ENCODE results near the gene TYW5. TPM values are rescaled to one million over a fixed set of nuclear protein-coding genes. Genes with fewer than 3 reads are reported as not detected.

TYW5 gene
- polyA plus RNA-seq, 1 donor, result 13.0 TPM

GRCh38 chr2:199951023-199951422 lies 4.3 kb downstream of the TYW5 start:
- Histone ChIP-seq H3K9me3 (ENCODE audit: control insufficient read depth, low read depth, low read length) (no peaks in the 10 kb centered on the region), H3K4me1 (ENCODE audit: control insufficient read depth, insufficient read depth, low read length) (no peaks in the 10 kb centered on the region), H3K27ac (ENCODE audit: low read length) (no peak overlapping the region), H3K27me3 (ENCODE audit: control insufficient read depth, insufficient read depth, low read length) (no peaks in the 10 kb centered on the region), H3K4me3 (ENCODE audit: low read length) (no peak overlapping the region), H3K36me3 (ENCODE audit: control insufficient read depth, insufficient read depth, low read length) (peaks cover 13% of the 10 kb centered on the region)
- 88% methylated on average over 1 of the region's 1 CpG for WGBS (ENCODE audit: insufficient coverage, low lambda C conversion rate)
- DNase-seq, result no peak

- DNase-seq, result no peak
- no peak overlapping the region for H3K4me3 ChIP-seq (ENCODE audit: low read length)
- no peaks in the 10 kb centered on the region for H3K27me3 ChIP-seq (ENCODE audit: control insufficient read depth, insufficient read depth, low read length)
- H3K27ac ChIP-seq (ENCODE audit: low read length), result no peak overlapping the region
- 100% methylated on average over 2 of the region's 5 CpGs for WGBS (ENCODE audit: insufficient coverage, low lambda C conversion rate)
- no peaks in the 10 kb centered on the region for H3K9me3 ChIP-seq (ENCODE audit: control insufficient read depth, low read depth, low read length)
- H3K4me1 ChIP-seq (ENCODE audit: control insufficient read depth, insufficient read depth, low read length), result no peaks in the 10 kb centered on the region
- H3K36me3 ChIP-seq (ENCODE audit: control insufficient read depth, insufficient read depth, low read length), result peaks cover 20% of the 10 kb centered on the region
Observed at GRCh38 chr2:199950396-199950795, 4.9 kb downstream of the TYW5 start.

GRCh38 chr2:199946836-199947235 lies 8.5 kb downstream of the TYW5 start:
- H3K36me3 ChIP-seq (ENCODE audit: control insufficient read depth, insufficient read depth, low read length), result peaks cover 30% of the 10 kb centered on the region
- no peaks in the 10 kb centered on the region for H3K9me3 ChIP-seq (ENCODE audit: control insufficient read depth, low read depth, low read length)
- peaks cover 8% of the 10 kb centered on the region for H3K4me1 ChIP-seq (ENCODE audit: control insufficient read depth, insufficient read depth, low read length)
- H3K27ac ChIP-seq (ENCODE audit: low read length), result no peak overlapping the region
- no peak for DNase-seq
- H3K27me3 ChIP-seq (ENCODE audit: control insufficient read depth, insufficient read depth, low read length), result no peaks in the 10 kb centered on the region
- H3K4me3 ChIP-seq (ENCODE audit: low read length), result no peak overlapping the region

- no peak for DNase-seq
- H3K9me3 ChIP-seq (ENCODE audit: control insufficient read depth, low read depth, low read length), result no peaks in the 10 kb centered on the region
- no peak overlapping the region for H3K27ac ChIP-seq (ENCODE audit: low read length)
- WGBS (ENCODE audit: insufficient coverage, low lambda C conversion rate), result 100% methylated on average over 1 of the region's 1 CpG
- no peaks in the 10 kb centered on the region for H3K27me3 ChIP-seq (ENCODE audit: control insufficient read depth, insufficient read depth, low read length)
- no peak overlapping the region for H3K4me3 ChIP-seq (ENCODE audit: low read length)
- peaks cover 12% of the 10 kb centered on the region for H3K4me1 ChIP-seq (ENCODE audit: control insufficient read depth, insufficient read depth, low read length)
- peaks cover 30% of the 10 kb centered on the region for H3K36me3 ChIP-seq (ENCODE audit: control insufficient read depth, insufficient read depth, low read length)
Observed at GRCh38 chr2:199946196-199946595, 9.1 kb downstream of the TYW5 start.

- Histone ChIP-seq H3K4me3 (ENCODE audit: low read length) (no peak overlapping the region), H3K27ac (ENCODE audit: low read length) (no peak overlapping the region), H3K4me1 (ENCODE audit: control insufficient read depth, insufficient read depth, low read length) (peaks cover 15% of the 10 kb centered on the region), H3K36me3 (ENCODE audit: control insufficient read depth, insufficient read depth, low read length) (peaks cover 30% of the 10 kb centered on the region), H3K9me3 (ENCODE audit: control insufficient read depth, low read depth, low read length) (no peaks in the 10 kb centered on the region), H3K27me3 (ENCODE audit: control insufficient read depth, insufficient read depth, low read length) (no peaks in the 10 kb centered on the region)
- WGBS (ENCODE audit: insufficient coverage, low lambda C conversion rate), result 85% methylated on average over 2 of the region's 4 CpGs
- no peak for DNase-seq
Observed at GRCh38 chr2:199943373-199943772, 11.9 kb downstream of the TYW5 start.

- no peaks in the 10 kb centered on the region for H3K9me3 ChIP-seq (ENCODE audit: control insufficient read depth, low read depth, low read length)
- peaks cover 18% of the 10 kb centered on the region for H3K4me1 ChIP-seq (ENCODE audit: control insufficient read depth, insufficient read depth, low read length)
- H3K27ac ChIP-seq (ENCODE audit: low read length), result no peak overlapping the region
- no peak overlapping the region for H3K4me3 ChIP-seq (ENCODE audit: low read length)
- H3K27me3 ChIP-seq (ENCODE audit: control insufficient read depth, insufficient read depth, low read length), result no peaks in the 10 kb centered on the region
- 100% methylated on average over 1 of the region's 2 CpGs for whole genome bisulfite sequencing (ENCODE audit: insufficient coverage, low lambda C conversion rate)
- peak in 1 of 2 donors; percentile 21 for DNase-seq
- H3K36me3 ChIP-seq (ENCODE audit: control insufficient read depth, insufficient read depth, low read length), result peaks cover 19% of the 10 kb centered on the region
Observed at GRCh38 chr2:199940373-199940772, 14.9 kb downstream of the TYW5 start.

- Histone ChIP-seq H3K9me3 (ENCODE audit: control insufficient read depth, low read depth, low read length) (no peaks in the 10 kb centered on the region), H3K4me3 (ENCODE audit: low read length) (no peak overlapping the region), H3K36me3 (ENCODE audit: control insufficient read depth, insufficient read depth, low read length) (peaks cover 26% of the 10 kb centered on the region), H3K27ac (ENCODE audit: low read length) (no peak overlapping the region), H3K27me3 (ENCODE audit: control insufficient read depth, insufficient read depth, low read length) (no peaks in the 10 kb centered on the region), H3K4me1 (ENCODE audit: control insufficient read depth, insufficient read depth, low read length) (peaks cover 7% of the 10 kb centered on the region)
- WGBS (ENCODE audit: insufficient coverage, low lambda C conversion rate), result 20% methylated on average over 1 of the region's 2 CpGs
- no peak for DNase-seq
Observed at GRCh38 chr2:199936554-199936953, 18.7 kb downstream of the TYW5 start.

GRCh38 chr2:199933466-199933865 lies 21.8 kb downstream of the TYW5 start:
- no peak overlapping the region for H3K4me3 ChIP-seq (ENCODE audit: low read length)
- DNase-seq, result no peak
- H3K27me3 ChIP-seq (ENCODE audit: control insufficient read depth, insufficient read depth, low read length), result no peaks in the 10 kb centered on the region
- peaks cover 31% of the 10 kb centered on the region for H3K36me3 ChIP-seq (ENCODE audit: control insufficient read depth, insufficient read depth, low read length)
- no peak overlapping the region for H3K27ac ChIP-seq (ENCODE audit: low read length)
- H3K9me3 ChIP-seq (ENCODE audit: control insufficient read depth, low read depth, low read length), result no peaks in the 10 kb centered on the region
- 97% methylated on average over 3 of the region's 3 CpGs for WGBS (ENCODE audit: insufficient coverage, low lambda C conversion rate)
- H3K4me1 ChIP-seq (ENCODE audit: control insufficient read depth, insufficient read depth, low read length), result peaks cover 4% of the 10 kb centered on the region

- no CpG with 5 or more reads among the region's 4 CpGs for WGBS (ENCODE audit: insufficient coverage, low lambda C conversion rate)
- no peak overlapping the region for H3K27ac ChIP-seq (ENCODE audit: low read length)
- DNase-seq, result no peak
- peaks cover 3% of the 10 kb centered on the region for H3K4me1 ChIP-seq (ENCODE audit: control insufficient read depth, insufficient read depth, low read length)
- H3K4me3 ChIP-seq (ENCODE audit: low read length), result no peak overlapping the region
- no peaks in the 10 kb centered on the region for H3K9me3 ChIP-seq (ENCODE audit: control insufficient read depth, low read depth, low read length)
- no peaks in the 10 kb centered on the region for H3K27me3 ChIP-seq (ENCODE audit: control insufficient read depth, insufficient read depth, low read length)
- peaks cover 27% of the 10 kb centered on the region for H3K36me3 ChIP-seq (ENCODE audit: control insufficient read depth, insufficient read depth, low read length)
Observed at GRCh38 chr2:199932312-199932855, 22.9 kb downstream of the TYW5 start.

- WGBS (ENCODE audit: insufficient coverage, low lambda C conversion rate), result no CpG with 5 or more reads among the region's 2 CpGs
- H3K4me1 ChIP-seq (ENCODE audit: control insufficient read depth, insufficient read depth, low read length), result no peaks in the 10 kb centered on the region
Observed at GRCh38 chr2:199929262-199929661, 26.0 kb downstream of the TYW5 start.

GRCh38 chr2:199928626-199929025 lies 26.7 kb downstream of the TYW5 start:
- H3K4me1 ChIP-seq (ENCODE audit: control insufficient read depth, insufficient read depth, low read length), result no peaks in the 10 kb centered on the region
- H3K27me3 ChIP-seq (ENCODE audit: control insufficient read depth, insufficient read depth, low read length), result no peaks in the 10 kb centered on the region
- no peak for DNase-seq
- no peak overlapping the region for H3K4me3 ChIP-seq (ENCODE audit: low read length)
- H3K27ac ChIP-seq (ENCODE audit: low read length), result no peak overlapping the region
- no peaks in the 10 kb centered on the region for H3K9me3 ChIP-seq (ENCODE audit: control insufficient read depth, low read depth, low read length)
- H3K36me3 ChIP-seq (ENCODE audit: control insufficient read depth, insufficient read depth, low read length), result peaks cover 29% of the 10 kb centered on the region

More at GRCh38 chr2:199929262-199929661, 26.0 kb downstream of the TYW5 start:
- H3K27ac ChIP-seq (ENCODE audit: low read length), result no peak overlapping the region
- H3K36me3 ChIP-seq (ENCODE audit: control insufficient read depth, insufficient read depth, low read length), result peaks cover 29% of the 10 kb centered on the region
- no peaks in the 10 kb centered on the region for H3K27me3 ChIP-seq (ENCODE audit: control insufficient read depth, insufficient read depth, low read length)
- H3K4me3 ChIP-seq (ENCODE audit: low read length), result no peak overlapping the region
- DNase-seq, result no peak
- no peaks in the 10 kb centered on the region for H3K9me3 ChIP-seq (ENCODE audit: control insufficient read depth, low read depth, low read length)

All from large intestine (tissue), 3 donors.